Stimulated activated CD4-positive, alpha-beta T cell treated with anti-CD3 and anti-CD28 coated beads, Interleukin-15, amount 100 ng/mL, for 24 hours (primary cell): ENCODE measurements around the gene TMEM123.

Experiments
- DNase-seq: peaks from one replicate; pipeline ENCODE4 v3.0.0-alpha.2; 2020

Gene TMEM123

GRCh38 chr11:102347462-102348370, 104.8 kb downstream of the TMEM123 start:
- DNase-seq, result peak; percentile 18

- peak; percentile 97 for DNase-seq
Observed at GRCh38 chr11:102346748-102347461, 105.7 kb downstream of the TMEM123 start, which contains the start of gene BIRC2. BIRC2 (plus strand) TSS chr11:102347214; CDS start chr11:102349855, 2,641 bp downstream.

GRCh38 chr11:102346456-102346747, 106.2 kb downstream of the TMEM123 start:
- no peak for DNase-seq
